Peyer's patch (tissue), 4 donors: Measurements from ENCODE around the gene SP140. TPM values are rescaled to one million over a fixed set of nuclear protein-coding genes. Genes with fewer than 3 reads are reported as not detected.

Source experiments
- DNase-seq, 3 donors: peaks; one replicate each; pipeline ENCODE4 v3.0.0-alpha.2; 2017 to 2019
- H3K27ac ChIP-seq, 4 donors: fragments of 200-600 bp; sonication (generic); one replicate each; pipeline ENCODE4 v1.5.1; 2016 to 2019
- H3K27me3 ChIP-seq, 2 donors: fragments of 200-600 bp; sonication (generic); one replicate each; pipeline ENCODE4 v1.5.1; 2019
- H3K36me3 ChIP-seq, 3 donors: fragments of 200-600 bp; sonication (generic); one replicate each; pipeline ENCODE4 v1.5.1; 2016 to 2019
- H3K4me1 ChIP-seq, 4 donors: fragments of 200-600 bp; sonication (generic); one replicate each; pipeline ENCODE4 v1.5.1; 2016 to 2019
- H3K4me3 ChIP-seq, 4 donors: fragments of 200-600 bp; sonication (generic); 1 replicate in 3 of 4; 2 replicates in 1 of 4; pipeline ENCODE4 v1.5.1; 2016 to 2019; ENCODE audit warnings: mild to moderate bottlenecking in 1 of 4
- H3K9me3 ChIP-seq, 4 donors: fragments of 200-600 bp; sonication (generic); one replicate each; pipeline ENCODE4 v1.5.1; 2016 to 2019; ENCODE audit warnings: mild to moderate bottlenecking in 1 of 4
- CTCF ChIP-seq, 6 experiments: fragments of 450-650 bp in 4 of 6; fragments of 200-600 bp in 2 of 6; sonication (generic) in 1 of 6; IDR thresholded peaks; one replicate each; pipeline ENCODE4 v1.5.1; 2017 to 2019; ENCODE audit warnings: antibody characterized with exemption in 6 of 6, mild to moderate bottlenecking in 3 of 6, moderate library complexity in 1 of 6
- POLR2A ChIP-seq, 2 donors: fragments of 450-650 bp; IDR thresholded peaks; one replicate each; pipeline ENCODE4 v1.5.1; 2017; ENCODE audit warnings: antibody characterized with exemption in 2 of 2, mild to moderate bottlenecking in 2 of 2, moderate library complexity in 2 of 2
- total RNA-seq, 4 donors: library from RNA; depleted of rRNA; stranded (reverse); fragments of >200 nt; gene quantifications; one replicate each; pipeline ENCODE4 v1.1.0, GENCODE V29; 2016

Gene SP140
- total RNA-seq, 4 donors from 2014 or later = 3.0 to 99.9 (median 9.4) TPM

GRCh38 chr2:230356084-230356483 lies 130.5 kb downstream of the SP140 start:
- Histone ChIP-seq H3K36me3 (peaks cover 0 to 20% (median 0%) of the 10 kb centered on the region in 3 donors), H3K4me1 (no peaks in the 10 kb centered on the region), H3K27me3 (no peaks in the 10 kb centered on the region), H3K4me3 (no peak overlapping the region), H3K9me3 (no peaks in the 10 kb centered on the region), H3K27ac (no peak overlapping the region)
- no peak for DNase-seq
- TF ChIP-seq POLR2A (IDR thresholded peaks at IDR 0.05) = no peak
- no peak for TF ChIP-seq CTCF (IDR thresholded peaks at IDR 0.05)

DNA sequence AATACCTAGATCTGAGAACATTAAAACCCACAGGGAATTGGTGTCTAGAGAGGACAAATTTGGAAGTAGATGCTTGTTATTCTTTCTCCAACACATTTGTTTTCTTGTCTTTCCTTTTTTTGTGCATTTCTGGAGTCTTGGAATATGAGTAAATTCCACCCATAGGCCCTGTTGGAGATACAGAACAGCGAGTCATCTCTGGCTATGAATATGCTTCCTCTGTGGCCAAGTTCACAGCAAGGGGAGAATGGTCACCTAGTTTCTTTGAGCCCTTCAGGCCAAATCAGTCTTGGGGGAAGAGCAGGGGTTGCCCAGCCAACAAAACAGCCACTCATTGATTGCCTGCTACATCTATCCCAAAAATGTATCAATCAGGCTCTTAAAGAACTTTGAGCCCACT lies 132.8 kb downstream of the SP140 start:
- DNase-seq = no peak
- Histone ChIP-seq H3K4me1 (no peaks in the 10 kb centered on the region), H3K27ac (no peak overlapping the region), H3K36me3 (peaks cover 0 to 30% (median 0%) of the 10 kb centered on the region in 3 donors), H3K27me3 (no peaks in the 10 kb centered on the region), H3K9me3 (no peaks in the 10 kb centered on the region), H3K4me3 (no peak overlapping the region)
- TF ChIP-seq CTCF (IDR thresholded peaks at IDR 0.05) (no peak), POLR2A (IDR thresholded peaks at IDR 0.05) (no peak)

DNA sequence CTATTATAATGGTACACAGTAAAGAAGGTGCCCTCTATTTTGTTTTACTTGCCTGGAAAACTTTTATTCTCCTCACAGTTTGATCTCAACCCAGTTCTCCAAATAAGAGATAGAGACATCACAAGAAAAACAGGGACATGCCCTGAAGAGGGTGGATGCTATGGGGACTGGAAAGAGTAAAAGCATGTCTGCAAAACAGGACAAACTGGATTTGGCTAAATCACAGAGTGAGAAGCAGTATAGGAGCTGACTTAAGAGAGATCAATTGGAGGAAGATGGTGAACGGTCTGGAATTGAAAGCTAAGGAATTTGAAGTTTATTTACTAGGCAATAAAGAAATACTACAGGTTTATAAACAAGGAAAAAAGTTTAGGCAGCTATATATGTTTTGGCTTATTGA lies 134.5 kb downstream of the SP140 start:
- Histone ChIP-seq H3K4me1 (no peaks in the 10 kb centered on the region), H3K27me3 (no peaks in the 10 kb centered on the region), H3K9me3 (no peaks in the 10 kb centered on the region), H3K4me3 (no peak overlapping the region), H3K27ac (no peak overlapping the region), H3K36me3 (peaks cover 0 to 30% (median 0%) of the 10 kb centered on the region in 3 donors)
- TF ChIP-seq POLR2A (IDR thresholded peaks at IDR 0.05) (no peak), CTCF (IDR thresholded peaks at IDR 0.05) (no peak)
- DNase-seq = no peak

- Histone ChIP-seq H3K36me3 (peaks cover 0 to 30% (median 0%) of the 10 kb centered on the region in 3 donors), H3K9me3 (no peaks in the 10 kb centered on the region), H3K4me1 (no peaks in the 10 kb centered on the region), H3K4me3 (no peak overlapping the region), H3K27me3 (no peaks in the 10 kb centered on the region), H3K27ac (peak overlapping the region in 1 of 4 donors; percentile 50)
- no peak for TF ChIP-seq POLR2A (IDR thresholded peaks at IDR 0.05)
- TF ChIP-seq CTCF (IDR thresholded peaks at IDR 0.05) = no peak
- DNase-seq = no peak
These were observed 136.6 kb downstream of the SP140 start for GRCh38 chr2:230362030-230362691.

Other genes starting within 250 kb of the SP140 start
- gene SLC16A14, start 156.8 kb upstream of the SP140 start, total RNA-seq = 1 to 10 TPM in 1 of 4 donors, under 1 TPM in 2, not detected in 1; 0.47 to 3.3 (median 0.80) TPM
- gene SP110, start 5.8 kb upstream of the SP140 start, total RNA-seq = 100 to 1,000 TPM in 1 of 4 donors, 10 to 100 TPM in 3; 13.7 to 181 (median 24.4) TPM
- gene SP140L, start 101.5 kb downstream of the SP140 start, total RNA-seq = 10 to 100 TPM; 22.1 to 53.6 (median 35.7) TPM
- gene SP100, start 190.5 kb downstream of the SP140 start, total RNA-seq = 100 to 1,000 TPM; 106 to 498 (median 127) TPM